CD14-positive monocyte (primary cell): ENCODE data around the gene KRTAP10-2. TPM values are rescaled to one million over a fixed set of nuclear protein-coding genes. Genes with fewer than 3 reads are reported as not detected.

Experiments used
- DNase-seq, 3 donors: peaks; one replicate each; pipeline ENCODE4 v3.0.0-alpha.2; 2011 to 2022
- H2AFZ ChIP-seq: 2 replicates; pipeline ENCODE4 v1.6.0; 2012; ENCODE audit warnings: mild to moderate bottlenecking, low read depth, low read length, inconsistent platforms; ENCODE audit not compliant: insufficient read depth, poor library complexity, severe bottlenecking
- H3K27ac ChIP-seq, 2 donors: 1 replicate in 1 of 2; 2 replicates in 1 of 2; pipeline ENCODE4 v1.5.1; 2012 to 2013; ENCODE audit warnings: low read length in 2 of 2, control low read depth in 1 of 2, inconsistent platforms in 1 of 2, low read depth in 1 of 2, mild to moderate bottlenecking in 1 of 2
- H3K27me3 ChIP-seq, 2 donors: one replicate each; pipeline versions ENCODE4 v1.6.0 to v1.6.1; 2011 to 2013; ENCODE audit warnings: low read length in 2 of 2; ENCODE audit not compliant: control insufficient read depth in 2 of 2, insufficient read depth in 2 of 2
- H3K36me3 ChIP-seq, 2 donors: replicated peaks in 1 of 2; 1 replicate in 1 of 2; 2 replicates in 1 of 2; pipeline versions ENCODE4 v1.5.1 to v1.6.1; 2012 to 2013; ENCODE audit warnings: low read length in 2 of 2, control low read depth in 1 of 2, inconsistent platforms in 1 of 2, mild to moderate bottlenecking in 1 of 2; ENCODE audit not compliant: insufficient read depth in 2 of 2, control insufficient read depth in 1 of 2
- H3K4me1 ChIP-seq, 2 donors: 1 replicate in 1 of 2; 2 replicates in 1 of 2; pipeline versions ENCODE4 v1.5.1 to v1.6.1; 2012 to 2013; ENCODE audit warnings: low read length in 2 of 2, control low read depth in 1 of 2, inconsistent platforms in 1 of 2, mild to moderate bottlenecking in 1 of 2, moderate library complexity in 1 of 2; ENCODE audit not compliant: insufficient read depth in 2 of 2, control insufficient read depth in 1 of 2
- H3K4me2 ChIP-seq: replicated peaks from 2 replicates; pipeline ENCODE3; 2012; ENCODE audit warnings: low read length, moderate library complexity, mild to moderate bottlenecking; ENCODE audit not compliant: poor library complexity, severe bottlenecking; ENCODE audit errors: extremely low read depth
- H3K4me3 ChIP-seq, 3 experiments: fragments of 200-600 bp in 1 of 3; sonication (generic) in 1 of 3; replicated peaks in 1 of 3; 1 replicate in 2 of 3; 2 replicates in 1 of 3; pipeline ENCODE4 v1.5.1; 2011 to 2013; ENCODE audit warnings: low read length in 3 of 3, mild to moderate bottlenecking in 3 of 3, control low read depth in 2 of 3, low read depth in 2 of 3, inconsistent platforms in 1 of 3, moderate library complexity in 1 of 3
- H3K79me2 ChIP-seq: 2 replicates; pipeline ENCODE4 v1.6.0; 2012; ENCODE audit warnings: mild to moderate bottlenecking, control low read depth, inconsistent platforms, low read length, moderate library complexity; ENCODE audit not compliant: insufficient read depth
- H3K9ac ChIP-seq: 2 replicates; pipeline ENCODE4 v1.6.0; 2017; ENCODE audit warnings: low read length, mild to moderate bottlenecking; ENCODE audit not compliant: insufficient read depth, poor library complexity, severe bottlenecking
- H3K9me3 ChIP-seq, 2 donors: replicated peaks in 1 of 2; 1 replicate in 1 of 2; 2 replicates in 1 of 2; pipeline versions ENCODE4 v1.5.1 to v1.6.1; 2012 to 2013; ENCODE audit warnings: low read length in 2 of 2, control low read depth in 1 of 2; ENCODE audit not compliant: control insufficient read depth in 1 of 2, insufficient read depth in 1 of 2
- H4K20me1 ChIP-seq: 2 replicates; pipeline ENCODE4 v1.6.0; 2012; ENCODE audit warnings: mild to moderate bottlenecking, low read length, control low read depth, moderate library complexity; ENCODE audit not compliant: insufficient read depth
- H3K27ac Mint-ChIP-seq, 7 donors: one replicate each; pipeline ENCODE4 v1.8.0; 2020; ENCODE audit warnings: mild to moderate bottlenecking in 7 of 7, mixed read lengths in 7 of 7, moderate library complexity in 6 of 7, inconsistent platforms in 2 of 7
- H3K27me3 Mint-ChIP-seq, 3 donors: one replicate each; pipeline ENCODE4 v1.8.0; 2021 to 2022; ENCODE audit warnings: low read depth in 3 of 3, mild to moderate bottlenecking in 3 of 3, mixed read lengths in 3 of 3, moderate library complexity in 3 of 3, inconsistent platforms in 1 of 3
- H3K36me3 Mint-ChIP-seq, 2 donors: one replicate each; pipeline ENCODE4 v1.8.0; 2020; ENCODE audit warnings: mixed read lengths in 2 of 2, inconsistent platforms in 1 of 2, mild to moderate bottlenecking in 1 of 2
- H3K4me1 Mint-ChIP-seq: one replicate; pipeline ENCODE4 v1.8.0; 2020; ENCODE audit warnings: mild to moderate bottlenecking, mixed read lengths
- H3K4me3 Mint-ChIP-seq, 2 donors: one replicate each; pipeline ENCODE4 v1.8.0; 2020; ENCODE audit warnings: mild to moderate bottlenecking in 2 of 2, mixed read lengths in 2 of 2, moderate library complexity in 1 of 2
- H3K9me3 Mint-ChIP-seq, 7 donors: one replicate each; pipeline ENCODE4 v1.8.0; 2020 to 2022; ENCODE audit warnings: mixed read lengths in 7 of 7, mild to moderate bottlenecking in 6 of 7, moderate library complexity in 6 of 7, inconsistent platforms in 2 of 7
- CTCF ChIP-seq: fragments of 200-600 bp; IDR thresholded peaks from one replicate; pipeline ENCODE4 v1.8.0; 2022; ENCODE audit warnings: antibody characterized with exemption, mild to moderate bottlenecking
- WGBS: methylation state at CpG from one replicate; pipeline ENCODE4 v1.1.5; 2013; ENCODE audit warnings: missing lambda C conversion rate; ENCODE audit not compliant: insufficient coverage; 5-methylcytosine and 5-hydroxymethylcytosine counted together
- intact Hi-C, 2 donors: fragments of 100-400 bp; cut with micrococcal nuclease; formaldehyde crosslinking; loops; one replicate each; pipeline versions ENCODE4 v1.15.0 to v1.15.1; 2023
- polyA plus RNA-seq, 3 donors: library from polyadenylated mRNA; depleted of rRNA in 1 of 3; unstranded in 2 of 3; stranded (reverse) in 1 of 3; fragments of 300-500 nt in 2 of 3; fragments of >200 nt in 1 of 3; fragmentation: Illumina TruSeq in 2 of 3; gene quantifications; 1 replicate in 2 of 3; 2 replicates in 1 of 3; pipeline ENCODE4 v1.2.3, GENCODE V29; 2012 to 2021

The KRTAP10-2 gene
- polyA plus RNA-seq, 3 donors = not detected

- Mint-ChIP-seq H3K36me3 (no peaks in the 10 kb centered on the region), H3K9me3 (peaks cover 0 to 18% (median 4%) of the 10 kb centered on the region in 7 donors)
- no peak overlapping the region for H3K4me2 ChIP-seq
These were observed 32.6 kb downstream of the KRTAP10-2 start for GRCh38 chr21:44518686-44519085.

GRCh38 chr21:44517175-44517899 lies 34.0 kb downstream of the KRTAP10-2 start:
- Histone ChIP-seq H2AFZ (no peak overlapping the region), H3K27me3 (no peaks in the 10 kb centered on the region), H3K9me3 (peaks cover 0 to 6% of the 10 kb centered on the region in 2 donors), H3K4me2 (no peak overlapping the region), H3K4me3 (no peak overlapping the region), H3K36me3 (no peaks in the 10 kb centered on the region), H3K27ac (no peak overlapping the region), H3K79me2 (no peaks in the 10 kb centered on the region), H3K9ac (no peak overlapping the region), H3K4me1 (no peaks in the 10 kb centered on the region), H4K20me1 (no peaks in the 10 kb centered on the region)
- H3K36me3 Mint-ChIP-seq = no peaks in the 10 kb centered on the region
- intact Hi-C loops = no loop called here
- H3K4me3 Mint-ChIP-seq = no peak overlapping the region
- peaks cover 3% of the 10 kb centered on the region for H3K4me1 Mint-ChIP-seq
- WGBS = 87% methylated on average over 11 of the region's 15 CpGs
- peak in 1 of 3 donors; percentile 28 for DNase-seq
- peak overlapping the region in 1 of 7 donors; percentile 1 for H3K27ac Mint-ChIP-seq
- H3K9me3 Mint-ChIP-seq = peaks cover 0 to 18% (median 4%) of the 10 kb centered on the region in 7 donors
- H3K27me3 Mint-ChIP-seq = peaks cover 0 to 4% (median 0%) of the 10 kb centered on the region in 3 donors
- TF ChIP-seq CTCF = no peak

More at GRCh38 chr21:44518686-44519085, 32.6 kb downstream of the KRTAP10-2 start:
- no peak overlapping the region for H3K4me3 ChIP-seq
- H2AFZ ChIP-seq = no peak overlapping the region
- DNase-seq = no peak
- H3K27ac Mint-ChIP-seq = no peak overlapping the region
- no peaks in the 10 kb centered on the region for H3K27me3 ChIP-seq
- no peak overlapping the region for H3K27ac ChIP-seq
- no peak overlapping the region for H3K4me3 Mint-ChIP-seq
- 83% methylated on average over 11 of the region's 12 CpGs for WGBS
- H3K36me3 ChIP-seq = no peaks in the 10 kb centered on the region
- H4K20me1 ChIP-seq = no peaks in the 10 kb centered on the region
- peaks cover 4 to 11% of the 10 kb centered on the region in 2 donors for H3K9me3 ChIP-seq
- H3K79me2 ChIP-seq = no peaks in the 10 kb centered on the region
- H3K27me3 Mint-ChIP-seq = peaks cover 0 to 4% (median 0%) of the 10 kb centered on the region in 3 donors
- no peak for TF ChIP-seq CTCF
- peaks cover 3% of the 10 kb centered on the region for H3K4me1 Mint-ChIP-seq
- intact Hi-C loops = no loop called here
- H3K9ac ChIP-seq = no peak overlapping the region
- no peaks in the 10 kb centered on the region for H3K4me1 ChIP-seq
